CD14-positive monocyte (primary cell): ENCODE measurements around the gene RIMS1. TPM values are rescaled to one million over a fixed set of nuclear protein-coding genes. Genes with fewer than 3 reads are reported as not detected.

Source experiments
- DNase-seq, 3 donors: peaks; one replicate each; pipeline ENCODE4 v3.0.0-alpha.2; 2011 to 2022
- H2AFZ ChIP-seq: 2 replicates; pipeline ENCODE4 v1.6.0; 2012; ENCODE audit warnings: mild to moderate bottlenecking, low read depth, low read length, inconsistent platforms; ENCODE audit not compliant: insufficient read depth, poor library complexity, severe bottlenecking
- H3K27ac ChIP-seq, 2 donors: 1 replicate in 1 of 2; 2 replicates in 1 of 2; pipeline ENCODE4 v1.5.1; 2012 to 2013; ENCODE audit warnings: low read length in 2 of 2, control low read depth in 1 of 2, inconsistent platforms in 1 of 2, low read depth in 1 of 2, mild to moderate bottlenecking in 1 of 2
- H3K27me3 ChIP-seq, 2 donors: one replicate each; pipeline versions ENCODE4 v1.6.0 to v1.6.1; 2011 to 2013; ENCODE audit warnings: low read length in 2 of 2; ENCODE audit not compliant: control insufficient read depth in 2 of 2, insufficient read depth in 2 of 2
- H3K36me3 ChIP-seq, 2 donors: replicated peaks in 1 of 2; 1 replicate in 1 of 2; 2 replicates in 1 of 2; pipeline versions ENCODE4 v1.5.1 to v1.6.1; 2012 to 2013; ENCODE audit warnings: low read length in 2 of 2, control low read depth in 1 of 2, inconsistent platforms in 1 of 2, mild to moderate bottlenecking in 1 of 2; ENCODE audit not compliant: insufficient read depth in 2 of 2, control insufficient read depth in 1 of 2
- H3K4me1 ChIP-seq, 2 donors: 1 replicate in 1 of 2; 2 replicates in 1 of 2; pipeline versions ENCODE4 v1.5.1 to v1.6.1; 2012 to 2013; ENCODE audit warnings: low read length in 2 of 2, control low read depth in 1 of 2, inconsistent platforms in 1 of 2, mild to moderate bottlenecking in 1 of 2, moderate library complexity in 1 of 2; ENCODE audit not compliant: insufficient read depth in 2 of 2, control insufficient read depth in 1 of 2
- H3K4me2 ChIP-seq: replicated peaks from 2 replicates; pipeline ENCODE3; 2012; ENCODE audit warnings: low read length, moderate library complexity, mild to moderate bottlenecking; ENCODE audit not compliant: poor library complexity, severe bottlenecking; ENCODE audit errors: extremely low read depth
- H3K4me3 ChIP-seq, 3 experiments: fragments of 200-600 bp in 1 of 3; sonication (generic) in 1 of 3; replicated peaks in 1 of 3; 1 replicate in 2 of 3; 2 replicates in 1 of 3; pipeline ENCODE4 v1.5.1; 2011 to 2013; ENCODE audit warnings: low read length in 3 of 3, mild to moderate bottlenecking in 3 of 3, control low read depth in 2 of 3, low read depth in 2 of 3, inconsistent platforms in 1 of 3, moderate library complexity in 1 of 3
- H3K79me2 ChIP-seq: 2 replicates; pipeline ENCODE4 v1.6.0; 2012; ENCODE audit warnings: mild to moderate bottlenecking, control low read depth, inconsistent platforms, low read length, moderate library complexity; ENCODE audit not compliant: insufficient read depth
- H3K9ac ChIP-seq: 2 replicates; pipeline ENCODE4 v1.6.0; 2017; ENCODE audit warnings: low read length, mild to moderate bottlenecking; ENCODE audit not compliant: insufficient read depth, poor library complexity, severe bottlenecking
- H3K9me3 ChIP-seq, 2 donors: replicated peaks in 1 of 2; 1 replicate in 1 of 2; 2 replicates in 1 of 2; pipeline versions ENCODE4 v1.5.1 to v1.6.1; 2012 to 2013; ENCODE audit warnings: low read length in 2 of 2, control low read depth in 1 of 2; ENCODE audit not compliant: control insufficient read depth in 1 of 2, insufficient read depth in 1 of 2
- H4K20me1 ChIP-seq: 2 replicates; pipeline ENCODE4 v1.6.0; 2012; ENCODE audit warnings: mild to moderate bottlenecking, low read length, control low read depth, moderate library complexity; ENCODE audit not compliant: insufficient read depth
- H3K27ac Mint-ChIP-seq, 7 donors: one replicate each; pipeline ENCODE4 v1.8.0; 2020; ENCODE audit warnings: mild to moderate bottlenecking in 7 of 7, mixed read lengths in 7 of 7, moderate library complexity in 6 of 7, inconsistent platforms in 2 of 7
- H3K27me3 Mint-ChIP-seq, 3 donors: one replicate each; pipeline ENCODE4 v1.8.0; 2021 to 2022; ENCODE audit warnings: low read depth in 3 of 3, mild to moderate bottlenecking in 3 of 3, mixed read lengths in 3 of 3, moderate library complexity in 3 of 3, inconsistent platforms in 1 of 3
- H3K36me3 Mint-ChIP-seq, 2 donors: one replicate each; pipeline ENCODE4 v1.8.0; 2020; ENCODE audit warnings: mixed read lengths in 2 of 2, inconsistent platforms in 1 of 2, mild to moderate bottlenecking in 1 of 2
- H3K4me1 Mint-ChIP-seq: one replicate; pipeline ENCODE4 v1.8.0; 2020; ENCODE audit warnings: mild to moderate bottlenecking, mixed read lengths
- H3K4me3 Mint-ChIP-seq, 2 donors: one replicate each; pipeline ENCODE4 v1.8.0; 2020; ENCODE audit warnings: mild to moderate bottlenecking in 2 of 2, mixed read lengths in 2 of 2, moderate library complexity in 1 of 2
- H3K9me3 Mint-ChIP-seq, 7 donors: one replicate each; pipeline ENCODE4 v1.8.0; 2020 to 2022; ENCODE audit warnings: mixed read lengths in 7 of 7, mild to moderate bottlenecking in 6 of 7, moderate library complexity in 6 of 7, inconsistent platforms in 2 of 7
- CTCF ChIP-seq: fragments of 200-600 bp; IDR thresholded peaks from one replicate; pipeline ENCODE4 v1.8.0; 2022; ENCODE audit warnings: antibody characterized with exemption, mild to moderate bottlenecking
- WGBS: methylation state at CpG from one replicate; pipeline ENCODE4 v1.1.5; 2013; ENCODE audit warnings: missing lambda C conversion rate; ENCODE audit not compliant: insufficient coverage; 5-methylcytosine and 5-hydroxymethylcytosine counted together
- intact Hi-C, 2 donors: fragments of 100-400 bp; cut with micrococcal nuclease; formaldehyde crosslinking; loops; one replicate each; pipeline versions ENCODE4 v1.15.0 to v1.15.1; 2023
- polyA plus RNA-seq, 3 donors: library from polyadenylated mRNA; depleted of rRNA in 1 of 3; unstranded in 2 of 3; stranded (reverse) in 1 of 3; fragments of 300-500 nt in 2 of 3; fragments of >200 nt in 1 of 3; fragmentation: Illumina TruSeq in 2 of 3; gene quantifications; 1 replicate in 2 of 3; 2 replicates in 1 of 3; pipeline ENCODE4 v1.2.3, GENCODE V29; 2012 to 2021

The RIMS1 gene
- polyA plus RNA-seq, 3 donors, result not detected

GRCh38 chr6:72262254-72262653 lies 375.9 kb downstream of the RIMS1 start:
- no peak overlapping the region for H2AFZ ChIP-seq
- no peak overlapping the region for H3K4me3 ChIP-seq
- no peaks in the 10 kb centered on the region for H3K36me3 ChIP-seq
- no peaks in the 10 kb centered on the region for H3K27me3 Mint-ChIP-seq
- no peaks in the 10 kb centered on the region for H3K4me1 ChIP-seq
- H3K36me3 Mint-ChIP-seq, result no peaks in the 10 kb centered on the region
- H3K4me2 ChIP-seq, result no peak overlapping the region
- DNase-seq, result no peak
- H3K27ac ChIP-seq, result no peak overlapping the region
- H3K27me3 ChIP-seq, result no peaks in the 10 kb centered on the region
- H3K27ac Mint-ChIP-seq, result no peak overlapping the region
- no peaks in the 10 kb centered on the region for H3K4me1 Mint-ChIP-seq
- H3K9me3 Mint-ChIP-seq, result no peaks in the 10 kb centered on the region
- H3K4me3 Mint-ChIP-seq, result no peak overlapping the region
- no CpG with 5 or more reads among the region's 4 CpGs for WGBS
- H3K9me3 ChIP-seq, result no peaks in the 10 kb centered on the region
- H3K9ac ChIP-seq, result no peak overlapping the region
- intact Hi-C loops, result no loop called here
- H4K20me1 ChIP-seq, result no peaks in the 10 kb centered on the region
- no peak for TF ChIP-seq CTCF
- no peaks in the 10 kb centered on the region for H3K79me2 ChIP-seq

- Histone ChIP-seq H3K27me3 (no peaks in the 10 kb centered on the region), H3K9ac (no peak overlapping the region), H3K4me3 (no peak overlapping the region), H4K20me1 (no peaks in the 10 kb centered on the region), H2AFZ (no peak overlapping the region), H3K79me2 (no peaks in the 10 kb centered on the region), H3K27ac (no peak overlapping the region), H3K4me1 (no peaks in the 10 kb centered on the region), H3K36me3 (no peaks in the 10 kb centered on the region), H3K4me2 (no peak overlapping the region), H3K9me3 (no peaks in the 10 kb centered on the region)
- no peak overlapping the region for H3K4me3 Mint-ChIP-seq
- peaks cover 0 to 1% (median 1%) of the 10 kb centered on the region in 3 donors for H3K27me3 Mint-ChIP-seq
- no peaks in the 10 kb centered on the region for H3K4me1 Mint-ChIP-seq
- no peaks in the 10 kb centered on the region for H3K9me3 Mint-ChIP-seq
- H3K27ac Mint-ChIP-seq, result no peak overlapping the region
- H3K36me3 Mint-ChIP-seq, result no peaks in the 10 kb centered on the region
- no CpG with 5 or more reads among the region's 1 CpG for WGBS
- no peak for TF ChIP-seq CTCF
- intact Hi-C loops, result no loop called here
- DNase-seq, result no peak
These were observed 381.1 kb downstream of the RIMS1 start for GRCh38 chr6:72267470-72267869.
